ENCODE results near the gene PDCD2.
A peak's percentile ranks its signal among the peaks of the same experiment; 100 is the strongest.

PDCD2 gene

GRCh38 chr6:170561555-170561954 lies 22.9 kb downstream of the PDCD2 start:
- H3K4me3 ChIP-seq (ENCODE audit: control insufficient read depth, low read depth, low read length) = no peak overlapping the region
- no peak for TF ChIP-seq CTCF (conservative IDR thresholded peaks at IDR 0.05; ENCODE audit: control insufficient read depth, insufficient read depth, low read depth, low read length)
- DNase-seq (ENCODE audit: low read depth) = no peak

DNA sequence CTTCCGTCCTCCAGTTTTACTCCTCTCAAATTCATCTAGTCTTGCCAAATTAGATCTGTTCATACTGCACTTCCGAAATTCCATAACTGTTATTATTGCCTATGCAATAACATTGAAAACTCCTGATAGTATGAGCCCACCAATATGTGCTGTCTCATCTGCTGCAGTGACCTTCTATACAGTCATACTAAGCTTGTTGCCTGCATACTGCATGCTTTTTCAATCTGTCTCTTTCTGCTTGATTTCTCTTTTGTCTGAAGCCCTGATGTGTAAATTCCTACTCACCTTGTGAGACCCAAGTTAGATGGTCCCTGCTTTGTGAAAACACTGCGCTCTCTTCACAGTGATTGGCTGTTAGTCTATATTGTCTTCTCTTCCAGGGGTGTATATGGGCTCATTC lies 29.1 kb downstream of the PDCD2 start:
- no peak for TF ChIP-seq CTCF (conservative IDR thresholded peaks at IDR 0.05; ENCODE audit: control insufficient read depth, insufficient read depth, low read depth, low read length)
- peak overlapping the region; percentile 95 for H3K4me3 ChIP-seq (ENCODE audit: control insufficient read depth, low read depth, low read length)
- DNase-seq (ENCODE audit: low read depth) = no peak

GRCh38 chr6:170554796-170555137 lies 29.7 kb downstream of the PDCD2 start:
- H3K4me3 ChIP-seq (ENCODE audit: control insufficient read depth, low read depth, low read length) = peak overlapping the region; percentile 95
- no peak for DNase-seq (ENCODE audit: low read depth)
- no peak for TF ChIP-seq CTCF (conservative IDR thresholded peaks at IDR 0.05; ENCODE audit: control insufficient read depth, insufficient read depth, low read depth, low read length)

DNA sequence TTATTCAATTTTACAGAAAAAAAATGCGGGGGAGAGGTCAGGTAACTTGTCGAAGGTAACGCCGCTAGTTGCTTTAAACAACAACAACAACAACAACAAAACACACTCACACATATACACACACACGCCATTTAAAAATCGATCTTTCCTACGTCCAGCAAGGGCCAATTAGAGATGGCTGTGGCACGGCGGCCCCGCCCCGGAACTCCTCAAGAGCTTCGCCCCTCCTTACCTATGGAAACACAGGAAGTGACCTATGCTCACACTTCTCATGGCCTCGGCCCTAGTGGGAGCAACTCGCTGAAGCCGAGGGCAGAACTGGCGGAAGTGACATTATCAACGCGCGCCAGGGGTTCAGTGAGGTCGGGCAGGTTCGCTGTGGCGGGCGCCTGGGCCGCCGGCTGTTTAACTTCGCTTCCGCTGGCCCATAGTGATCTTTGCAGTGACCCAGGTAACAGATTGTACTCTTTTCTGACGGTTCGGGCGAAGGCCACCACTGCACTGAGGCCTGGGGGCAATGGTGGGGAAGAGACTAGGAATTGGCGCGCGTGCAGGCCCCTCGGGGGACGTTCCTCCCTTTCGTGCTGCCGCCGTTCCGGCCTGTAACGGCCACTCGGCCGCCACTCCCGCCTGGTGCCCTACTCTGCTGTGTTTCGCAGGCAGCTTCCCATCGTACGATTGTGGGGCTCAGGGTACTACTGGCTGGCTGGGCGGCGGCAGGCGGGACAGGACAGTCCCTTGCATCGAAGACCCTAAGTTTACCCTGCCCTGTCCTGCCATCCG lies 30.2 kb downstream of the PDCD2 start, which contains the start of gene TBP:
Gene TBP (plus strand): TSS at position 357 of the 783 bp plus-strand sequence. CDS start 2,661 bp downstream, outside the sequence.
- peak; percentile 99 for DNase-seq (ENCODE audit: low read depth)
- TF ChIP-seq CTCF (conservative IDR thresholded peaks at IDR 0.05; ENCODE audit: control insufficient read depth, insufficient read depth, low read depth, low read length) = no peak
- peak within 1 kb of the TSS; percentile 95 for H3K4me3 ChIP-seq (ENCODE audit: control insufficient read depth, low read depth, low read length)

DNA sequence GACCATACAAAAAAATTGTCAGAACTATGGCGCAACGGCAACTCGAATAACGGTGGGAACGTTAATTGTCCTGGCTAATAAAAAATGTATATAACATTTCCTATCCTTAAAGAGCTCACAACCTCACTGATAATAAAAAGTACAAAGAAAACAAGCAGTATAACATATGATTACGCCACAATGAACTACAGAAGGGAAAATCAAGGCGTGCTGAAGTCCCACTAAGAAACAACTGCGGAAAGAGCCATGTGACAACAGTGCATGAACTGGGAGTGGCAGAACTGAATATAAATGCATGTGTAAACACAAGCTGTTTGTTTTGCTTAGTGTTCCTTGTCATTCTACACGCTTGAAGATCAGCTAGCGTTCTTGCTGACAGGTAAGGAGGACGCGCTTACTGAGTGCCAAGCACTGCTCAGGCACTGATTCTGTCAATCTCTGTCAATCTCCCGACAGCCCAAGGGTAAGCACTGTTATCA lies 30.9 kb downstream of the PDCD2 start:
- TF ChIP-seq CTCF (conservative IDR thresholded peaks at IDR 0.05; ENCODE audit: control insufficient read depth, insufficient read depth, low read depth, low read length) = no peak
- peak overlapping the region; percentile 95 for H3K4me3 ChIP-seq (ENCODE audit: control insufficient read depth, low read depth, low read length)
- peak; percentile 50 for DNase-seq (ENCODE audit: low read depth)

GRCh38 chr6:170552765-170553533 lies 31.5 kb downstream of the PDCD2 start, which contains the start of gene PSMB1:
TSS of gene PSMB1 (minus strand) at chr6:170553307. CDS start at chr6:170553242, 65 bp downstream.
- peak within 1 kb of the TSS; percentile 95 for H3K4me3 ChIP-seq (ENCODE audit: control insufficient read depth, low read depth, low read length)
- peak; percentile 95 for DNase-seq (ENCODE audit: low read depth)
- TF ChIP-seq CTCF (conservative IDR thresholded peaks at IDR 0.05; ENCODE audit: control insufficient read depth, insufficient read depth, low read depth, low read length) = no peak

All from fibroblast of mammary gland (primary cell).